Activated T-helper 1 cell treated with anti-CD3 and anti-CD28 coated beads, Interleukin-12 subunit alpha, Interleukin-12 subunit beta, Interleukin-2, Interleukin-4 antibody, amounts not matched to agents 30 ng/mL and 10 ng/mL and 1 ng/mL, durations not matched to agents 14 hours and 24 hours and 36 hours (primary cell): ENCODE results near the gene TUBG1. TPM values are rescaled to one million over a fixed set of nuclear protein-coding genes. Genes with fewer than 3 reads are reported as not detected.
A peak's percentile ranks its signal among the peaks of the same experiment; 100 is the strongest.

Source experiments
- DNase-seq: peaks from one replicate; pipeline ENCODE4 v3.0.0; 2021; ENCODE audit warnings: low spot score
- H3K27ac Mint-ChIP-seq: one replicate; pipeline ENCODE4 v1.8.0; 2021; ENCODE audit warnings: mild to moderate bottlenecking, mixed read lengths
- H3K27me3 Mint-ChIP-seq: one replicate; pipeline ENCODE4 v1.8.0; 2022; ENCODE audit warnings: mild to moderate bottlenecking, moderate library complexity, mixed read lengths; ENCODE audit not compliant: insufficient read depth
- H3K36me3 Mint-ChIP-seq: one replicate; pipeline ENCODE4 v1.8.0; 2021; ENCODE audit warnings: low read depth, mixed read lengths
- H3K4me1 Mint-ChIP-seq: one replicate; pipeline ENCODE4 v1.8.0; 2021; ENCODE audit warnings: low read depth, mixed read lengths
- H3K4me3 Mint-ChIP-seq: one replicate; pipeline ENCODE4 v1.8.0; 2021; ENCODE audit warnings: mild to moderate bottlenecking, moderate library complexity, mixed read lengths
- H3K9me3 Mint-ChIP-seq: one replicate; pipeline ENCODE4 v1.8.0; 2021; ENCODE audit warnings: mixed read lengths
- intact Hi-C: fragments of 100-400 bp; cut with micrococcal nuclease; formaldehyde crosslinking; loops from one replicate; pipeline ENCODE4 v1.15.1; 2024
- total RNA-seq: library from RNA; stranded (reverse); gene quantifications from 2 replicates; pipeline ENCODE4 v1.2.3, GENCODE V29; 2022

The TUBG1 gene
- 90.0 and 95.2 TPM in 2 replicates for total RNA-seq

DNA sequence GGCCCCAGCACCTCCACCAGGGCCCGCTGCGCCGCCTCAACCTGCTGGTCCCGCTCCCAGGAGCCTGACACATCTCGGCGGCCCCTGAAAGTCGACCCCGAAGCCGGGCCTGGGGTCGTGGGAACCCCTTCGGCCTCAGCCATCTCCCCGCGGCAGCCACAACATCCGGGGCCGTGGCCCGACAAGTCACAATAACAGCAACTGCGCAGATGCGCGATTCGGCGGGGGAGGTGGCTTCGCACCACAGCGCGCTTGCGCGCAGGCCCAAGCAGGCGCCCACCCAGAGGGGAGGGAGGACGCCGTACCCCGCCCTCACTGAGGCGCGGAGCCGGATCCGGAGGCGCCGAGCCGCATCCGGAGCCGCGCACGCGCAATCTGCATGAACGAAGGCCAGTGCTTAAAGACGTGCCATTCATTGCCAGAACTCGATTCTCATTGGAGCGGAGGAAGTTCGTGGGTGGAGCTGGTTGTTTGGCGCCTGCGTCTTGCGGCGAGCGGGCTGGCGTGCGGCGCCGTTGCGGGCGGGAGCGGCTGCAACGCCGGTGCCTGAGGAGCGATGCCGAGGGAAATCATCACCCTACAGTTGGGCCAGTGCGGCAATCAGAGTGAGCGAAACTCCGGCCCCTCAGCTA, at the start of gene TUBG1, which contains the start of gene RETREG3:
TUBG1 (plus strand) TSS at position 502 of the 632 bp plus-strand sequence; CDS start at position 557, 55 bp downstream.
RETREG3 (minus strand) TSS at position 193 of the 632 bp plus-strand sequence; CDS start at position 143, 50 bp downstream.
- Mint-ChIP-seq H3K27me3 (no peaks in the 10 kb centered on the region), H3K36me3 (peaks cover 21% of the 10 kb centered on the region), H3K4me3 (peak within 1 kb of the TSS; percentile 100), H3K27ac (peak within 1 kb of the TSS; percentile 94), H3K4me1 (peaks cover 39% of the 10 kb centered on the region), H3K9me3 (no peaks in the 10 kb centered on the region)
- DNase-seq, result peak; percentile 100
- intact Hi-C loops, result loop anchor here (1.0 to 10.0 kb wide), 10 partner anchors 32 to 562 kb away; partner anchors contain the start of genes BECN1, EZH1, IFI35 and NAGLU

- intact Hi-C loops, result loop anchor here (10.0 kb wide), 1 partner anchor 425 kb away; the partner anchor contains the start of genes PTGES3L and RUNDC1
- Mint-ChIP-seq H3K9me3 (no peaks in the 10 kb centered on the region), H3K4me1 (peaks cover 25% of the 10 kb centered on the region), H3K4me3 (peak overlapping the region; percentile 52), H3K27ac (no peak overlapping the region), H3K27me3 (no peaks in the 10 kb centered on the region), H3K36me3 (peaks cover 3% of the 10 kb centered on the region)
- DNase-seq, result no peak
Observed at GRCh38 chr17:42560246-42560645, 49.2 kb upstream of the TUBG1 start.

- H3K4me3 Mint-ChIP-seq, result peak within 1 kb of the TSS; percentile 87
Observed at GRCh38 chr17:42561897-42562387, 47.5 kb upstream of the TUBG1 start, which contains the start of gene COASY. TSS of gene COASY (plus strand) at chr17:42562148. CDS start at chr17:42562623, 475 bp downstream.

DNA sequence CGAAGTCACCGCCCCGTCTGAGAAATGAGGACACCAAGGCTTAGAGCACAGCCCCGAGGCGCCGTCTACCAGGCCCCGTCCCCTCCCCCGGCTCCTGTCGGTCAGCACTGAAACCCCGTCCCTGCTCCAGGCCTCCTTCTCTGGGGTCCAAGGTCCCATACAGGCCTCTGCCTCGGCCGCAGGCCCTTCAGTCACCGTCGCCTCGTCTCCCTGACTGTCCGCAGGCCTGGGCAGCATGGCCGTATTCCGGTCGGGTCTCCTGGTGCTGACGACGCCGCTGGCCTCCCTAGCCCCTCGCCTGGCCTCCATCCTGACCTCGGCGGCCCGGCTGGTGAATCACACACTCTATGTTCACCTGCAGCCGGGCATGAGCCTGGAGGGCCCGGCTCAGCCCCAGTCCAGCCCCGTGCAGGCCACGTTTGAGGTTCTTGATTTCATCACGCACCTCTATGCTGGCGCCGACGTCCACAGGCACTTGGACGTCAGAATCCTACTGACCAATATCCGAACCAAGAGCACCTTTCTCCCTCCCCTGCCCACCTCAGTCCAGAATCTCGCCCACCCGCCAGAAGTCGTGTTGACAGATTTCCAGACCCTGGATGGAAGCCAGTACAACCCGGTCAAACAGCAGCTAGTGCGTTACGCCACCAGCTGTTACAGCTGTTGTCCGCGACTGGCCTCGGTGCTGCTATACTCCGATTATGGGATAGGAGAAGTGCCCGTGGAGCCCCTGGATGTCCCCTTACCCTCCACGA, 46.9 kb upstream of the TUBG1 start:
- no peak for DNase-seq
- Mint-ChIP-seq H3K27ac (peak overlapping the region; percentile 92), H3K27me3 (no peaks in the 10 kb centered on the region), H3K4me1 (peaks cover 26% of the 10 kb centered on the region), H3K9me3 (no peaks in the 10 kb centered on the region), H3K4me3 (peak overlapping the region; percentile 87), H3K36me3 (peaks cover 9% of the 10 kb centered on the region)
- intact Hi-C loops, result loop anchor here (1.0 to 10.0 kb wide), 2 partner anchors 15 to 422 kb away; partner anchors contain the start of genes PSMC3IP, PTGES3L and RUNDC1

More at GRCh38 chr17:42561897-42562387, 47.5 kb upstream of the TUBG1 start, which contains the start of gene COASY:
- H3K27ac Mint-ChIP-seq, result peak within 1 kb of the TSS; percentile 92
- intact Hi-C loops, result loop anchor here (1.0 to 10.0 kb wide), 2 partner anchors 15 to 423 kb away; partner anchors contain the start of genes PSMC3IP, PTGES3L and RUNDC1
- H3K27me3 Mint-ChIP-seq, result no peaks in the 10 kb centered on the region
- peaks cover 6% of the 10 kb centered on the region for H3K36me3 Mint-ChIP-seq
- H3K9me3 Mint-ChIP-seq, result no peaks in the 10 kb centered on the region
- peak; percentile 91 for DNase-seq
- H3K4me1 Mint-ChIP-seq, result peaks cover 25% of the 10 kb centered on the region

- peaks cover 12% of the 10 kb centered on the region for H3K36me3 Mint-ChIP-seq
- H3K27ac Mint-ChIP-seq, result no peak overlapping the region
- peaks cover 31% of the 10 kb centered on the region for H3K4me1 Mint-ChIP-seq
- intact Hi-C loops, result loop anchor here (10.0 kb wide), 1 partner anchor 422 kb away; the partner anchor contains the start of genes PTGES3L and RUNDC1
- H3K27me3 Mint-ChIP-seq, result no peaks in the 10 kb centered on the region
- H3K4me3 Mint-ChIP-seq, result peak overlapping the region; percentile 87
- no peaks in the 10 kb centered on the region for H3K9me3 Mint-ChIP-seq
- DNase-seq, result no peak
Observed at GRCh38 chr17:42563143-42563509, 46.4 kb upstream of the TUBG1 start.

- Mint-ChIP-seq H3K36me3 (peaks cover 15% of the 10 kb centered on the region), H3K9me3 (no peaks in the 10 kb centered on the region), H3K4me3 (peak overlapping the region; percentile 87), H3K27me3 (no peaks in the 10 kb centered on the region), H3K27ac (no peak overlapping the region), H3K4me1 (peaks cover 33% of the 10 kb centered on the region)
- intact Hi-C loops, result loop anchor here (10.0 kb wide), 1 partner anchor 421 kb away; the partner anchor contains the start of genes PTGES3L and RUNDC1
- no peak for DNase-seq
Observed at GRCh38 chr17:42563543-42563942, 45.9 kb upstream of the TUBG1 start.

- Mint-ChIP-seq H3K27me3 (no peaks in the 10 kb centered on the region), H3K4me1 (peaks cover 37% of the 10 kb centered on the region), H3K9me3 (no peaks in the 10 kb centered on the region), H3K4me3 (peak overlapping the region; percentile 87), H3K36me3 (peaks cover 17% of the 10 kb centered on the region), H3K27ac (no peak overlapping the region)
- DNase-seq, result no peak
- intact Hi-C loops, result loop anchor here (10.0 kb wide), 1 partner anchor 421 kb away; the partner anchor contains the start of genes PTGES3L and RUNDC1
Observed at GRCh38 chr17:42563950-42564349, 45.5 kb upstream of the TUBG1 start.

DNA sequence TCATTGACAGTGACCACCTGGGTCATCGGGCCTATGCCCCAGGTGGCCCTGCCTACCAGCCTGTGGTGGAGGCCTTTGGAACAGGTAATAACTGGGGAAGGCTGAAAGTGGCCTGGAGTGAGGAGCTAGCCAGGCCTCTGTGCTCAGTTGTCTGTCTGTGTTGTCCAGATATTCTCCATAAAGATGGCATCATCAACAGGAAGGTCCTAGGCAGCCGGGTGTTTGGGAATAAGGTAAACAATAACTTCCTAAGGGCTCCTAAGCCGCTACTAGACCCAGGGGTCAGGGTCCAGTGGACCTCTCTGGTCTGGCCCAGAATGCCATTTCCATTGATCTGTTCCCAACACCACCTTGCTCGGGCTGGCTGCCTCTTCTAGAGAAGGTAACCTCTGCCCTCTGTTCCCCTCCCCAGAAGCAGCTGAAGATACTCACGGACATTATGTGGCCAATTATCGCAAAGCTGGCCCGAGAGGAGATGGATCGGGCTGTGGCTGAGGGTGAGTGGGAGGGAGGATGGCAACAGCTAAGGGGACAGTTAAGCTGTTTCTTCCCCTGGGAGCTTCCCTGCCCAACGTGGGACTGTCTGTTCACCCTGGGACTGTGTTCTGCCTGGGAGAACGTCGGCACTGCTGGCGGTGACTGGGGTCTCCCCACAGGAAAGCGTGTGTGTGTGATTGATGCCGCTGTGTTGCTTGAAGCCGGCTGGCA, 44.5 kb upstream of the TUBG1 start:
- H3K27ac Mint-ChIP-seq, result no peak overlapping the region
- peak overlapping the region; percentile 75 for H3K4me3 Mint-ChIP-seq
- no peaks in the 10 kb centered on the region for H3K9me3 Mint-ChIP-seq
- peaks cover 41% of the 10 kb centered on the region for H3K4me1 Mint-ChIP-seq
- no peaks in the 10 kb centered on the region for H3K27me3 Mint-ChIP-seq
- DNase-seq, result no peak
- intact Hi-C loops, result loop anchor here (10.0 kb wide), 1 partner anchor 420 kb away; the partner anchor contains the start of genes PTGES3L and RUNDC1
- H3K36me3 Mint-ChIP-seq, result peaks cover 24% of the 10 kb centered on the region

DNA sequence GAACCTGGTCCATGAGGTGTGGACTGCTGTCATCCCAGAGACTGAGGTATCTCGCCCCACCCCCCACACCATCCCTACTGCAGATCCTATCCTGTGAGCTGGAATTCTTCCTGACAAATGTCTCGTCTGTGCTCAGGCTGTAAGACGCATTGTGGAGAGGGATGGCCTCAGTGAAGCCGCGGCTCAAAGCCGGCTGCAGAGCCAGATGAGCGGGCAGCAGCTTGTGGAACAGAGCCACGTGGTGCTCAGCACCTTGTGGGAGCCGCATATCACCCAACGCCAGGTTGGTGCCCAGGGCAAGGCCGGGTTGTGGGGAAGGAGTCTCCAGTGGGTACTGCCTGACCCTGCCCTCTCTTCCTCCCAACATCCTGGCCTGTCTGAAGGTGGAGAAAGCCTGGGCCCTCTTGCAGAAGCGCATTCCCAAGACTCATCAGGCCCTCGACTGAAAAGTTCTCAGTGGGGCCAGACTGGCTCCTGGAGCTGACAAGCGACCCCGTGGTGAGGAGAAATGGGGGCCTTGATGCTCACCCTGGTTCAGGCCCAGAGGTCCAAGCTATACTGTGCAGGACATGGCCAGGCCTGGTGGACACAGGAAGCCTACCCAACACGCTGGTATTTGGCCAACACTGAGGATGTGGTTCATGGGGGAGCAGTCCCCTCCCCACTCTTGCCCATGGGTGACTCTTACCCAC, 43.8 kb upstream of the TUBG1 start:
- Mint-ChIP-seq H3K27me3 (no peaks in the 10 kb centered on the region), H3K4me3 (peak overlapping the region; percentile 89), H3K27ac (peak overlapping the region; percentile 12), H3K36me3 (peaks cover 24% of the 10 kb centered on the region), H3K4me1 (peaks cover 43% of the 10 kb centered on the region), H3K9me3 (no peaks in the 10 kb centered on the region)
- DNase-seq, result no peak
- intact Hi-C loops, result loop anchor here (1.0 to 10.0 kb wide), 2 partner anchors 44 to 419 kb away; partner anchors contain the start of genes PTGES3L, RETREG3, RUNDC1 and TUBG1

DNA sequence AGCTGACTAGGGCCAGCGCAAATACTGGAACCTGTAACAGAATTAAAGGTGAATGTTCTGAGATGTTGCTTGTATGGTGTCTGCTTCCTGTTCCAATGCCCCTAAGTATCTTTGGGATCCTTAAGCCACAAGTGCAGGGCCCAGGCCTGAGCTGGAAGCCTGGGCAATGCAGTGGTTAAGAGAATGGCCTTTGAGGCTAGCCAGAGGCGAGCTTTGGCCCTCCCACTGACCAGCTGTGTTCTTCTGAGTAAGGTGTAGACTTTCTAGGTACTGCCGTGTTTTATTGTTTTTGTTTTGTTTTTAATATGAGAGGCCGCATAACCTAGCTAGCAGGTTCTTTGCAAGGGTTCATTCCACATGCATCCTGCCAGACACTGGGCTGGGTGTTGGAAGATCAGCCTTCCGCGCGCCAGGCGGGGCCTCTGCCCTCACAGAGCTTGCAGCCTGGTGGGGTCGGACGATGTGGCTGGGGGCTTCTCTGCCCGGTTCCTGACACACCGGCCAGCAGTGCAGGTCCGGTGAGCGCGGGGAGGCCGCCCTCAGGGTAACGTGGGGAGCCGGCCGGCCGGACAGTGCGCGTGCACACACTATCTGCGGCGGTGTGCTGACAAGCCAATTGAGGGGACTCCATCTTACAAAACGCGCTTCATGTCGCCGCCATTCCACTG, 43.1 kb upstream of the TUBG1 start:
- Mint-ChIP-seq H3K9me3 (no peaks in the 10 kb centered on the region), H3K36me3 (peaks cover 29% of the 10 kb centered on the region), H3K4me1 (peaks cover 42% of the 10 kb centered on the region), H3K27ac (peak overlapping the region; percentile 87), H3K4me3 (peak overlapping the region; percentile 89), H3K27me3 (no peaks in the 10 kb centered on the region)
- intact Hi-C loops, result loop anchor here (1.0 to 10.0 kb wide), 2 partner anchors 43 to 418 kb away; partner anchors contain the start of genes PTGES3L, RETREG3, RUNDC1 and TUBG1
- no peak for DNase-seq
